IMR-90 (cell line): Measurements from ENCODE around the gene AGT. TPM values are rescaled to one million over a fixed set of nuclear protein-coding genes. Genes with fewer than 3 reads are reported as not detected.

Experiments used
- ATAC-seq: fragments of 200-7000 bp; cut with Tn5 transposase; 2 replicates; pipeline ENCODE4 v1.9.1; 2020; ENCODE audit warnings: low read depth, mild to moderate bottlenecking, moderate library complexity
- BruUV-seq: library from RNA; stranded (reverse); fragments of 400-500 nt; replicated peaks from 2 replicates; lab custom pipeline; 2021; lab: Mats Ljungman, UMichigan
- CTCF ChIA-PET: fragments of 300-600 bp; formaldehyde crosslinking; extraction: SDS; loops from one replicate; lab custom pipeline; 2021; ENCODE audit warnings: antibody characterized with exemption; lab: Yijun Ruan, JAX
- POLR2A ChIA-PET: fragments of 300-600 bp; sonication (Branson Sonifier 250); formaldehyde crosslinking; loops from one replicate; lab custom pipeline; 2022; ENCODE audit warnings: antibody characterized with exemption; ENCODE audit not compliant: unreplicated experiment; lab: Charles Lee
- DNase-seq: peaks from one replicate; pipeline ENCODE4 v3.0.0; 2013
- H2AFZ ChIP-seq: replicated peaks from 2 replicates; pipeline ENCODE3; 2013; ENCODE audit warnings: low read length, mild to moderate bottlenecking; ENCODE audit not compliant: poor library complexity
- H2AK5ac ChIP-seq: 2 replicates; pipeline ENCODE4 v1.6.1; 2013; ENCODE audit warnings: low read depth, low read length, inconsistent platforms
- H2AK9ac ChIP-seq: replicated peaks from 2 replicates; pipeline ENCODE3; 2013; ENCODE audit warnings: mild to moderate bottlenecking, low read depth, low read length, moderate library complexity; ENCODE audit not compliant: poor library complexity
- H2BK120ac ChIP-seq: 2 replicates; pipeline ENCODE4 v1.6.1; 2013; ENCODE audit warnings: low read depth, low read length, inconsistent platforms
- H2BK15ac ChIP-seq: 3 replicates; pipeline ENCODE4 v1.6.1; 2013; ENCODE audit warnings: low read depth, low read length, inconsistent platforms
- H2BK20ac ChIP-seq: 2 replicates; pipeline ENCODE4 v1.6.1; 2013; ENCODE audit warnings: low read depth, mild to moderate bottlenecking, inconsistent platforms, low read length, moderate library complexity
- H2BK5ac ChIP-seq: 2 replicates; pipeline ENCODE4 v1.6.1; 2013; ENCODE audit warnings: mild to moderate bottlenecking, low read depth, low read length, inconsistent platforms; ENCODE audit not compliant: poor library complexity, severe bottlenecking
- H3K14ac ChIP-seq: replicated peaks from 2 replicates; pipeline ENCODE4 v1.6.1; 2013; ENCODE audit warnings: low read depth, low read length, inconsistent platforms
- H3K18ac ChIP-seq: 2 replicates; pipeline ENCODE4 v1.6.1; 2013; ENCODE audit warnings: low read depth, low read length, control low read depth
- H3K23ac ChIP-seq: 2 replicates; pipeline ENCODE4 v1.6.1; 2013; ENCODE audit warnings: low read depth, low read length, inconsistent platforms
- H3K27ac ChIP-seq: 2 replicates; pipeline ENCODE4 v1.5.1; 2013; ENCODE audit warnings: mild to moderate bottlenecking, control low read depth, low read length; ENCODE audit not compliant: insufficient read depth
- H3K27me3 ChIP-seq: 2 replicates; pipeline ENCODE4 v1.6.1; 2013; ENCODE audit warnings: low read length; ENCODE audit not compliant: control insufficient read depth, insufficient read depth
- H3K36me3 ChIP-seq: 2 replicates; pipeline ENCODE4 v1.6.1; 2013; ENCODE audit warnings: low read length, mixed read lengths; ENCODE audit not compliant: control insufficient read depth, insufficient read depth
- H3K4ac ChIP-seq: 2 replicates; pipeline ENCODE4 v1.6.1; 2013; ENCODE audit warnings: low read depth, low read length, inconsistent platforms
- H3K4me1 ChIP-seq: 2 replicates; pipeline ENCODE4 v1.6.1; 2013; ENCODE audit warnings: low read length, mixed read lengths; ENCODE audit not compliant: control insufficient read depth, insufficient read depth
- H3K4me2 ChIP-seq: 2 replicates; pipeline ENCODE4 v1.6.1; 2013; ENCODE audit warnings: low read depth, mild to moderate bottlenecking, control low read depth, low read length, moderate library complexity
- H3K4me3 ChIP-seq: 2 replicates; pipeline ENCODE4 v1.5.1; 2013; ENCODE audit warnings: low read depth, mild to moderate bottlenecking, control low read depth, low read length, moderate library complexity; ENCODE audit not compliant: insufficient read depth
- H3K56ac ChIP-seq: 2 replicates; pipeline ENCODE4 v1.6.1; 2013; ENCODE audit warnings: low read length, inconsistent platforms; ENCODE audit not compliant: insufficient read depth; ENCODE audit errors: extremely low read depth
- H3K79me1 ChIP-seq, 2 experiments: 2 replicates each; pipeline ENCODE4 v1.6.1; 2013; ENCODE audit warnings: low read length in 2 of 2, inconsistent platforms in 1 of 2, low read depth in 1 of 2
- H3K9ac ChIP-seq: 2 replicates; pipeline ENCODE4 v1.6.1; 2013; ENCODE audit warnings: low read depth, low read length, control low read depth
- H3K9me1 ChIP-seq: 2 replicates; pipeline ENCODE4 v1.6.1; 2013; ENCODE audit warnings: low read length, inconsistent platforms; ENCODE audit not compliant: insufficient read depth
- H3K9me3 ChIP-seq: 2 replicates; pipeline ENCODE4 v1.6.1; 2013; ENCODE audit warnings: low read length; ENCODE audit not compliant: control insufficient read depth, insufficient read depth
- H4K20me1 ChIP-seq: 2 replicates; pipeline ENCODE4 v1.6.1; 2013; ENCODE audit warnings: low read length, inconsistent platforms; ENCODE audit not compliant: insufficient read depth
- H4K5ac ChIP-seq: 2 replicates; pipeline ENCODE4 v1.6.1; 2013; ENCODE audit warnings: mild to moderate bottlenecking, low read depth, low read length, control low read depth
- H4K8ac ChIP-seq, 2 experiments: 2 replicates each; pipeline ENCODE4 v1.6.1; 2013; ENCODE audit warnings: low read depth in 2 of 2, low read length in 2 of 2, control low read depth in 1 of 2, inconsistent platforms in 1 of 2
- H4K91ac ChIP-seq: 2 replicates; pipeline ENCODE4 v1.6.1; 2013; ENCODE audit warnings: low read depth, low read length, inconsistent platforms; ENCODE audit not compliant: insufficient read depth
- FOS ChIP-seq: fragments of 150-350 bp; IDR thresholded peaks from 2 replicates; pipeline ENCODE4 v1.6.1; 2016; ENCODE audit warnings: low read depth, low read length
- MAZ ChIP-seq: IDR thresholded peaks from 2 replicates; pipeline ENCODE4 v1.6.1; 2012; ENCODE audit warnings: low read depth, mild to moderate bottlenecking, low read length, improper control_type of control experiment, moderate library complexity, borderline replicate concordance
- WGBS, 2 experiments: methylation state at CpG; one replicate each; pipeline versions ENCODE4 v1.1.5 to v1.1.7; 2013; ENCODE audit warnings: missing lambda C conversion rate in 2 of 2; ENCODE audit not compliant: insufficient read length in 1 of 2; ENCODE audit errors: extremely low coverage in 2 of 2; 5-methylcytosine and 5-hydroxymethylcytosine counted together
- dilution Hi-C: fragments of 300-500 bp; cut with HindIII; formaldehyde crosslinking; loops from one replicate; pipeline ENCODE4 v1.14.3; 2018; ENCODE audit warnings: low sequenced_read_pairs; ENCODE audit not compliant: unreplicated experiment
- in situ Hi-C: fragments of 300-500 bp; cut with MboI; formaldehyde crosslinking; loops from 3 replicates; pipeline ENCODE4 v1.14.3; 2019; ENCODE audit warnings: low sequenced_read_pairs, inconsistent platforms, mixed read lengths
- intact Hi-C: fragments of 100-400 bp; cut with micrococcal nuclease; formaldehyde crosslinking; loops from 2 replicates; pipeline ENCODE4 v1.10.0; 2022
- polyA plus RNA-seq, 3 experiments: library from polyadenylated mRNA; depleted of rRNA; stranded (reverse); fragments of >200 nt; gene quantifications; 2 replicates each; pipeline ENCODE4 v1.2.3, GENCODE V29; 2012; ENCODE audit warnings: low replicate concordance in 1 of 3
- total RNA-seq: library from RNA; depleted of rRNA; stranded (reverse); fragments of >200 nt; gene quantifications from 2 replicates; pipeline ENCODE4 v1.2.3, GENCODE V29; 2012
- TF ChIP-seq, protein P1 (sequence below): fragments of 150-350 bp; IDR thresholded peaks from 2 replicates; pipeline ENCODE4 v1.6.1; 2017; ENCODE audit warnings: mild to moderate bottlenecking, antibody characterized with exemption, low read length, low read depth

AGT gene
- total and polyA plus RNA-seq, 2 of the 4 experiments (the other 2 are of a cell fraction), result 0.18 to 0.34 TPM

DNA sequence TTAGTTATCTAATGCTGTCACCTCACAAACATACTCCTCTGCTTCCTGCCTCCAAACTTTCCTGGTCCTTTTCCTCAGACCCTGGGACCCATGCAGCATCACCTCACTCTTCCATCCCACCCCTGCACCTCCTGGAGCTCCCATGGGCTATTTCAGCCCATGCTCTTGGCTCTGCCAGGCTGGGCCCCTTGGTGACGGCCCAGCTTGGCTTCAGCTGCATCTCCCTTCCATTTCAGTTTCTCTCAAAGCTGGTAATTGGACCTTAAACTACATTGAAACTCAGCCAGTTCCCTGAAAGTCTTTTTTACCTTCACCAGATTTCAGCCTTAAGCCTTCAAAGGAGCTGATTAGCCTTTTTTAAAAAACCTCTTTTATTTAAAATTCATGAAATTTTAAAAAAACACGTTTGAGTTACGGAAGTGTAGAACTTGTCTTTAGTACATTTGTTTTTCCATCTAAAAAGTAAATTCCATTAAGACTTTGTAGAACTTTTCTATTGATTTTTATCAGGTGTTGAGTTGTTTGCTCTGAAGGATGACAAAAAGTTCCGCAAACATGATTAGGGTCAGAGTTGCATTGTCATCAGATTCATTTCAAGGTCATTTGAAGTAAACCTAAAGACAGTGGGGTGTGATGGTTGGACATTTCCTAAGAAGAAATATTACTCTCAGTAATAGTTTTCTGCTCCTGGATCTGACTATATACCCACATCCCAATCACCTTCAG, 33.5 kb downstream of the AGT start:
- Histone ChIP-seq H2AFZ (no peak overlapping the region), H2BK120ac (no peak overlapping the region), H3K27me3 (no peaks in the 10 kb centered on the region), H3K4me1 (peaks cover 10% of the 10 kb centered on the region), H2AK9ac (no peak overlapping the region), H2BK5ac (no peak overlapping the region), H4K20me1 (0 out of 2 replicates have a peak, but pooled peaks cover 3% of the 10 kb centered on the region), H3K4ac (no peak overlapping the region), H4K8ac (no peak overlapping the region), H4K5ac (no peak overlapping the region), H3K14ac (no peak overlapping the region), H3K18ac (no peak overlapping the region), H2BK20ac (no peak overlapping the region), H3K23ac (no peak overlapping the region), H4K91ac (no peak overlapping the region), H3K56ac (no peak overlapping the region), H2AK5ac (no peak overlapping the region), H3K4me3 (no peak overlapping the region), H3K9me1 (peaks cover 8% of the 10 kb centered on the region; the same call in 1 of the 2 replicates), H3K4me2 (no peak overlapping the region), H2BK15ac (no peak overlapping the region), H3K9ac (no peak overlapping the region), H3K9me3 (no peaks in the 10 kb centered on the region), H3K79me1 (peaks cover 4% of the 10 kb centered on the region in 2 experiments; a peak in 1 of 4 replicates), H3K36me3 (peaks cover 16% of the 10 kb centered on the region), H3K27ac (no peak overlapping the region)
- DNase-seq, result no peak
- TF ChIP-seq MAZ (no peak), FOS (no peak)
- TF ChIP-seq, protein P1, sequence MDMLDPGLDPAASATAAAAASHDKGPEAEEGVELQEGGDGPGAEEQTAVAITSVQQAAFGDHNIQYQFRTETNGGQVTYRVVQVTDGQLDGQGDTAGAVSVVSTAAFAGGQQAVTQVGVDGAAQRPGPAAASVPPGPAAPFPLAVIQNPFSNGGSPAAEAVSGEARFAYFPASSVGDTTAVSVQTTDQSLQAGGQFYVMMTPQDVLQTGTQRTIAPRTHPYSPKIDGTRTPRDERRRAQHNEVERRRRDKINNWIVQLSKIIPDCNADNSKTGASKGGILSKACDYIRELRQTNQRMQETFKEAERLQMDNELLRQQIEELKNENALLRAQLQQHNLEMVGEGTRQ, result no peak
- intact Hi-C loops, result loop anchor here (1.0 kb wide), 1 partner anchor 531 kb away; no protein-coding TSS in a partner anchor
- no peak for ATAC-seq
- in situ Hi-C loops, result no loop called here
- dilution Hi-C loops, result no loop called here
- 0% methylated on average over 1 of the region's 4 CpGs; no CpG with 5 or more reads in 1 of the 2 experiments for WGBS, 2 experiments
- ChIA-PET CTCF (no interaction called here), POLR2A (no interaction called here)
- BruUV-seq, result no TSS peak
